PC-3 (cell line): ENCODE results near the gene SLC35D1.

ENCODE experiments used
- CTCF ChIP-seq: fragments of 300-600 bp; sonication (generic); conservative IDR thresholded peaks from 2 replicates; pipeline ENCODE4 v1.5.1; 2017; ENCODE audit warnings: antibody characterized with exemption, low read depth, mild to moderate bottlenecking, low read length
- EZH2 ChIP-seq: fragments of 300-600 bp; sonication (generic); IDR thresholded peaks from one replicate; pipeline ENCODE4 v1.6.1; 2017; ENCODE audit warnings: antibody characterized with exemption, mild to moderate bottlenecking, low read length; ENCODE audit not compliant: unreplicated experiment

DNA sequence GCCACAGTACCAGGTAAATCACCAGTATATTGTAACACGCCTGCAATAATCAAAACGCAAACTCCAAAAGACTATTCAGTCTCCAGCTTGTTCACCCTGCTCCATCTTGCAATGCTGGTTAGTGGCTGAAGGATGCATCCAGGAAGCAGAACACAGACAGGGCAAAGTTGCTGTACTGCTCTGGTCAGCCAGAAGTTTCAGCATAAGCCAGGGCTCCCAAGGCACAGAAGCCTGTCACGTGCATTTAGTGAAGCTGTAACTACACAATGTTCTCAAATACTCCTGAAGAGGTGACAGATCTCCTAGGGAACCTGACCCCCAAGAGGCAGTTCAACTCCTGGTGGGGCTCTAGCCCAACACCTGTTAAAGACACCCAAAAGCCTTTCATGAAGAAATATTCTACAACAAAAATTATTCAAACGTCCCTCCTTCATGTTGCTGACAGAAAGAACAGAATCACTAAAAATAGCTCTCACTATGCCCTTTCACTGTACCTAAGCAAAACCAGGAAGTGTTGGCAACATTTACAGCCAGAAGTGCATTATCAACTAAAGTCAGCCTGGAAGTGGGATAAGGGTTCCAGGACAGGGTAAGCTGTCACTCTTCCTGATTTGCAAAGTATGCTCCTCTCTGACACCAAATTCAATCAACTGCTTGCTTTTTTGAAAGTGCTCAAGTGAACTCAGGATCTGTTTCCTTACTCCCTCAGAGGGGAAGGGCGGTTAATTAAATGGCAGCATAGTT lies 52.1 kb downstream of the SLC35D1 start:
- TF ChIP-seq CTCF (no peak), EZH2 (no peak)
